Neuronal stem cell (in vitro differentiated cells): Measurements from ENCODE around the gene KANK2.

Experiments
- DNase-seq: peaks from one replicate; pipeline ENCODE4 v3.0.0-alpha.2; 2013; ENCODE audit warnings: low spot score
- H2AFZ ChIP-seq: one replicate; pipeline ENCODE4 v1.6.1; 2013; ENCODE audit warnings: mild to moderate bottlenecking, low read length, inconsistent platforms
- H2AK5ac ChIP-seq: 2 replicates; pipeline ENCODE4 v1.6.1; 2013; ENCODE audit warnings: low read depth, mild to moderate bottlenecking, inconsistent platforms, low read length, moderate library complexity, mixed read lengths
- H2BK120ac ChIP-seq: 2 replicates; pipeline ENCODE4 v1.6.1; 2013; ENCODE audit warnings: low read depth, mild to moderate bottlenecking, inconsistent platforms, low read length, moderate library complexity, mixed read lengths
- H2BK12ac ChIP-seq: one replicate; pipeline ENCODE4 v1.6.1; 2013; ENCODE audit warnings: low read length, inconsistent platforms
- H2BK15ac ChIP-seq: 2 replicates; pipeline ENCODE4 v1.6.1; 2013; ENCODE audit warnings: mild to moderate bottlenecking, low read length, inconsistent platforms, mixed read lengths
- H2BK5ac ChIP-seq: one replicate; pipeline ENCODE4 v1.6.1; 2013; ENCODE audit warnings: inconsistent platforms, mild to moderate bottlenecking, low read length, moderate library complexity
- H3K14ac ChIP-seq: one replicate; pipeline ENCODE4 v1.6.1; 2013; ENCODE audit warnings: low read length, inconsistent platforms
- H3K18ac ChIP-seq: 2 replicates; pipeline ENCODE4 v1.6.1; 2013; ENCODE audit warnings: low read length, inconsistent platforms
- H3K23ac ChIP-seq: 2 replicates; pipeline ENCODE4 v1.6.1; 2013; ENCODE audit warnings: low read depth, mild to moderate bottlenecking, mixed read lengths, low read length, inconsistent platforms; ENCODE audit not compliant: poor library complexity
- H3K27ac ChIP-seq: replicated peaks from 3 replicates; pipeline ENCODE4 v1.5.1; 2013; ENCODE audit warnings: low read length, inconsistent platforms
- H3K27me3 ChIP-seq, 3 experiments: 2 replicates each; pipeline ENCODE4 v1.6.1; 2013; ENCODE audit warnings: low read length in 3 of 3, mild to moderate bottlenecking in 2 of 3, inconsistent platforms in 1 of 3, low read depth in 1 of 3, mixed read lengths in 1 of 3, moderate library complexity in 1 of 3; ENCODE audit not compliant: control insufficient read depth in 3 of 3, insufficient read depth in 3 of 3
- H3K36me3 ChIP-seq, 2 donors: replicated peaks in 1 of 2; 2 replicates each; pipeline ENCODE4 v1.6.1; 2013; ENCODE audit warnings: low read length in 2 of 2; ENCODE audit not compliant: control insufficient read depth in 2 of 2, insufficient read depth in 2 of 2
- H3K4ac ChIP-seq: 2 replicates; pipeline ENCODE4 v1.6.1; 2013; ENCODE audit warnings: inconsistent platforms, mild to moderate bottlenecking, low read length, moderate library complexity
- H3K4me1 ChIP-seq, 2 donors: 1 replicate in 1 of 2; 2 replicates in 1 of 2; pipeline ENCODE4 v1.6.1; 2013; ENCODE audit warnings: low read length in 2 of 2, low read depth in 1 of 2; ENCODE audit not compliant: control insufficient read depth in 2 of 2, insufficient read depth in 1 of 2
- H3K4me2 ChIP-seq: one replicate; pipeline ENCODE4 v1.6.1; 2013; ENCODE audit warnings: mild to moderate bottlenecking, low read length, inconsistent platforms; ENCODE audit not compliant: insufficient read depth, poor library complexity, severe bottlenecking
- H3K4me3 ChIP-seq, 2 donors: 2 replicates each; pipeline ENCODE4 v1.5.1; 2013; ENCODE audit warnings: low read length in 2 of 2, mild to moderate bottlenecking in 2 of 2, inconsistent platforms in 1 of 2, moderate library complexity in 1 of 2
- H3K79me1 ChIP-seq: one replicate; pipeline ENCODE4 v1.6.1; 2013; ENCODE audit warnings: low read depth, mild to moderate bottlenecking, inconsistent platforms, low read length, moderate library complexity
- H3K9ac ChIP-seq: one replicate; pipeline ENCODE4 v1.6.1; 2013; ENCODE audit warnings: mild to moderate bottlenecking, low read depth, low read length, inconsistent platforms; ENCODE audit not compliant: poor library complexity
- H3K9me3 ChIP-seq, 2 donors: replicated peaks in 1 of 2; 2 replicates each; pipeline versions ENCODE3 to v1.6.1; 2013; ENCODE audit warnings: low read length in 2 of 2, mild to moderate bottlenecking in 2 of 2, inconsistent platforms in 1 of 2, low read depth in 1 of 2, mixed read lengths in 1 of 2, moderate library complexity in 1 of 2; ENCODE audit not compliant: control insufficient read depth in 2 of 2, insufficient read depth in 1 of 2
- H4K8ac ChIP-seq: one replicate; pipeline ENCODE4 v1.6.1; 2013; ENCODE audit warnings: low read depth, mild to moderate bottlenecking, inconsistent platforms, low read length, moderate library complexity
- H4K91ac ChIP-seq: one replicate; pipeline ENCODE4 v1.6.1; 2013; ENCODE audit warnings: low read length, low read depth, mild to moderate bottlenecking, inconsistent platforms; ENCODE audit not compliant: poor library complexity
- WGBS, 2 donors: extraction: QIAGEN DNeasy Blood & Tissue Kit; methylation state at CpG; one replicate each; pipeline ENCODE4 v1.1.7; 2013; ENCODE audit warnings: missing lambda C conversion rate in 2 of 2, mixed read lengths in 1 of 2; ENCODE audit not compliant: insufficient read length in 2 of 2, insufficient replicate concordance in 1 of 2; ENCODE audit errors: extremely low coverage in 2 of 2; 5-methylcytosine and 5-hydroxymethylcytosine counted together

The KANK2 gene

GRCh38 chr19:11239377-11240000, 42.1 kb upstream of the KANK2 start, which contains the start of gene ANGPTL8:
TSS of gene ANGPTL8 (plus strand) at chr19:11239619. CDS start at chr19:11239638, 19 bp downstream.
- peak within 1 kb of the TSS; percentile 84 for H2BK12ac ChIP-seq
- peak within 1 kb of the TSS; percentile 58 for H3K18ac ChIP-seq
- H2BK15ac ChIP-seq, result no peak within 1 kb of the TSS
- peaks cover 0 to 9% of the 10 kb centered on the region in 2 donors for H3K4me1 ChIP-seq
- H2AK5ac ChIP-seq, result peak within 1 kb of the TSS; percentile 61
- H3K36me3 ChIP-seq, result peaks cover 5 to 86% of the 10 kb centered on the region in 2 donors
- H2AFZ ChIP-seq, result no peak within 1 kb of the TSS
- H4K8ac ChIP-seq, result no peak within 1 kb of the TSS
- peak within 1 kb of the TSS; percentile 53 for H4K91ac ChIP-seq
- DNase-seq, result no peak
- no peak within 1 kb of the TSS for H3K4ac ChIP-seq
- H3K9ac ChIP-seq, result peak within 1 kb of the TSS; percentile 30
- no peak within 1 kb of the TSS for H3K4me3 ChIP-seq
- WGBS, 2 donors, result no CpG with 5 or more reads among the region's 23 CpGs
- peak within 1 kb of the TSS; percentile 75 for H2BK5ac ChIP-seq
- no peak within 1 kb of the TSS for H2BK120ac ChIP-seq
- H3K23ac ChIP-seq, result peak within 1 kb of the TSS; percentile 73
- H3K27ac ChIP-seq, result no peak within 1 kb of the TSS
- H3K27me3 ChIP-seq, result peaks cover 0 to 1% (median 0%) of the 10 kb centered on the region in 3 experiments
- no peak within 1 kb of the TSS for H3K4me2 ChIP-seq
- H3K14ac ChIP-seq, result no peak within 1 kb of the TSS
- no peaks in the 10 kb centered on the region for H3K79me1 ChIP-seq
- H3K9me3 ChIP-seq, result no peaks in the 10 kb centered on the region

- DNase-seq, result no peak
- Histone ChIP-seq H2BK120ac (no peak overlapping the region), H3K27me3 (peaks cover 0 to 1% (median 0%) of the 10 kb centered on the region in 3 experiments), H3K18ac (no peak overlapping the region), H3K27ac (no peak overlapping the region), H3K4me3 (no peak overlapping the region), H3K36me3 (peaks cover 5 to 82% of the 10 kb centered on the region in 2 donors), H2BK5ac (no peak overlapping the region), H3K4me1 (peaks cover 0 to 9% of the 10 kb centered on the region in 2 donors), H3K9ac (no peak overlapping the region), H4K91ac (no peak overlapping the region), H3K79me1 (no peaks in the 10 kb centered on the region), H2AK5ac (peak overlapping the region; percentile 26), H3K14ac (no peak overlapping the region), H3K9me3 (no peaks in the 10 kb centered on the region), H2AFZ (no peak overlapping the region), H3K4me2 (no peak overlapping the region), H3K4ac (no peak overlapping the region), H4K8ac (no peak overlapping the region), H2BK15ac (no peak overlapping the region), H2BK12ac (peak overlapping the region; percentile 84), H3K23ac (no peak overlapping the region)
- WGBS, 2 donors, result no CpG with 5 or more reads among the region's 6 CpGs
Measured at GRCh38 chr19:11238781-11239376, 41.5 kb upstream of the KANK2 start.

DNA sequence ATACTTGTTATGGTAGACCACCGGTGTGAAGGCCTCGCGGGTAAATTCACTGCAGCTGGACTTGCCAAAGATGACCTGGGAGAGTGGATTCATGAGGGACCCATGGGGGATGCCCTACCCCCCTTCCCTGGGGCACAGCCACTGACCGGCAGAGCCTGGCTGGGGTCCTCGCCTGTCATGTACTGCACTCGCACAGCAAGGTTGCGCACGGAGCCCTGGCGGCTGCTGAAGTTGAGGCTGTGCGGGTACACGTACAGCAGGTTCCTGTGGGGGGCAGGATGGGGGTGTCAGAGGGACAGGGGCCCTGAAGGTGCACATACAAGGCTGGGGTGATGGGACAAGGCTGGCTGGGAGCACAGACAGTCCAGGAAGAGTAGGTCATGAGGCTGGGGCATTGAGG, 40.7 kb upstream of the KANK2 start:
- peaks cover 5 to 81% of the 10 kb centered on the region in 2 donors for H3K36me3 ChIP-seq
- H2AFZ ChIP-seq, result no peak overlapping the region
- no peaks in the 10 kb centered on the region for H3K79me1 ChIP-seq
- no peak overlapping the region for H2BK15ac ChIP-seq
- H3K18ac ChIP-seq, result no peak overlapping the region
- H3K9ac ChIP-seq, result peak overlapping the region; percentile 30
- peak overlapping the region; percentile 37 for H3K23ac ChIP-seq
- H3K14ac ChIP-seq, result no peak overlapping the region
- H4K8ac ChIP-seq, result no peak overlapping the region
- no peak overlapping the region for H4K91ac ChIP-seq
- H3K27ac ChIP-seq, result no peak overlapping the region
- no peaks in the 10 kb centered on the region for H3K9me3 ChIP-seq
- H2BK5ac ChIP-seq, result no peak overlapping the region
- peaks cover 0 to 6% of the 10 kb centered on the region in 2 donors for H3K4me1 ChIP-seq
- H2BK120ac ChIP-seq, result no peak overlapping the region
- no peak overlapping the region for H2AK5ac ChIP-seq
- no CpG with 5 or more reads among the region's 11 CpGs for WGBS, 2 donors
- H3K4me2 ChIP-seq, result no peak overlapping the region
- no peak overlapping the region for H3K4ac ChIP-seq
- no peak for DNase-seq
- H3K27me3 ChIP-seq, result no peaks in the 10 kb centered on the region
- H2BK12ac ChIP-seq, result peak overlapping the region; percentile 43
- no peak overlapping the region for H3K4me3 ChIP-seq

DNA sequence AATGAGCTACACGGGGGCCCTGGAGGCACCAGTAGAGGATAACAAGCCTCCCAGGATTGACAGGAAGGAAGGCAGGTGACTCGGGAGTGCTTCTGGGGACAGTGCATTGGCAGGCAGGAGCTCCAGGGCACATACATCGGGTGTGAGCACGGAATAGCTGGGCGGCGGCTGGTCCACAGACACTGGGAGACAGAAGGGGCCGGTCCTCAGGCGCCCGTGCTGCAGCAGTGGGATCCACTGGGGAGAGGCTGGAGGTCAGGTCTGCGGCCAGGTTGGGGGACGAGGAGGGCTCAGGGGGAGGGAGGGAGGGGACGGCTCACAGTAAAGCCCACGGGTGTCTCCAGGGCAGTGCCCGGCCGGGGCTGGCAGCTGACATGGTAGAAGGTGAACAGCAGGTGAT, 40.0 kb upstream of the KANK2 start:
- peaks cover 8 to 82% of the 10 kb centered on the region in 2 donors for H3K36me3 ChIP-seq
- no peak overlapping the region for H3K14ac ChIP-seq
- H3K9me3 ChIP-seq, result no peaks in the 10 kb centered on the region
- H3K9ac ChIP-seq, result no peak overlapping the region
- H3K4me1 ChIP-seq, result peaks cover 0 to 6% of the 10 kb centered on the region in 2 donors
- no peak overlapping the region for H3K4me2 ChIP-seq
- H4K91ac ChIP-seq, result no peak overlapping the region
- DNase-seq, result no peak
- no peak overlapping the region for H3K27ac ChIP-seq
- H3K23ac ChIP-seq, result no peak overlapping the region
- no peak overlapping the region for H3K18ac ChIP-seq
- no peak overlapping the region for H2BK12ac ChIP-seq
- H2AFZ ChIP-seq, result no peak overlapping the region
- H2BK15ac ChIP-seq, result no peak overlapping the region
- H2BK5ac ChIP-seq, result no peak overlapping the region
- no peak overlapping the region for H3K4me3 ChIP-seq
- H4K8ac ChIP-seq, result no peak overlapping the region
- H2BK120ac ChIP-seq, result no peak overlapping the region
- H3K4ac ChIP-seq, result no peak overlapping the region
- H3K79me1 ChIP-seq, result no peaks in the 10 kb centered on the region
- WGBS, 2 donors, result no CpG with 5 or more reads among the region's 15 CpGs
- no peak overlapping the region for H2AK5ac ChIP-seq
- H3K27me3 ChIP-seq, result no peaks in the 10 kb centered on the region
